Activated CD4-positive, alpha-beta T cell treated with anti-CD3 and anti-CD28 coated beads for 36 hours (primary cell): ENCODE measurements around the gene PDZD11. TPM values are rescaled to one million over a fixed set of nuclear protein-coding genes. Genes with fewer than 3 reads are reported as not detected.
"Not testable (repeated sequence)": the region's sequence is repeated elsewhere in the genome, so short reads cannot be mapped to it uniquely, and the experiment has no call there.

ENCODE experiments used
- ATAC-seq: fragments of 200-7000 bp; cut with Tn5 transposase; one replicate; pipeline ENCODE4 v1.10.0; 2021; ENCODE audit warnings: mild to moderate bottlenecking, moderate library complexity
- CTCF ChIA-PET: fragments of 350-600 bp; sonication (Branson Sonifier 250); formaldehyde crosslinking; loops from one replicate; lab custom pipeline; 2021; ENCODE audit warnings: antibody characterized with exemption; lab: Charles Lee
- POLR2A ChIA-PET: fragments of 350-600 bp; sonication (Branson Sonifier 250); formaldehyde crosslinking; loops from one replicate; lab custom pipeline; 2021; ENCODE audit warnings: antibody characterized with exemption, inconsistent platforms; lab: Charles Lee
- DNase-seq: peaks from one replicate; pipeline ENCODE4 v3.0.0-alpha.2; 2020
- H3K27ac Mint-ChIP-seq: one replicate; pipeline ENCODE4 v1.8.0; 2021; ENCODE audit warnings: mixed read lengths
- H3K27me3 Mint-ChIP-seq: one replicate; pipeline ENCODE4 v1.8.0; 2021; ENCODE audit warnings: mixed read lengths
- H3K36me3 Mint-ChIP-seq: one replicate; pipeline ENCODE4 v1.8.0; 2021; ENCODE audit warnings: low read depth, mixed read lengths
- H3K4me1 Mint-ChIP-seq: one replicate; pipeline ENCODE4 v1.8.0; 2021; ENCODE audit warnings: mixed read lengths
- H3K4me3 Mint-ChIP-seq: one replicate; pipeline ENCODE4 v1.8.0; 2021; ENCODE audit warnings: mild to moderate bottlenecking, moderate library complexity, mixed read lengths
- H3K9me3 Mint-ChIP-seq: one replicate; pipeline ENCODE4 v1.8.0; 2021; ENCODE audit warnings: low read depth, mixed read lengths
- intact Hi-C, 2 experiments: fragments of 100-400 bp; cut with DNase I in 1 of 2; cut with micrococcal nuclease in 1 of 2; formaldehyde crosslinking; loops; one replicate each; pipeline versions ENCODE4 v1.14.2 to v1.15.1; 2022 to 2024; cut with DNase I, micrococcal nuclease
- total RNA-seq, 2 experiments: library from RNA; stranded (reverse); gene quantifications; one replicate each; pipeline ENCODE4 v1.2.3, GENCODE V29; 2021

The PDZD11 gene
- total RNA-seq, 2 experiments from 2014 or later = 23.6 to 28.0 TPM

DNA sequence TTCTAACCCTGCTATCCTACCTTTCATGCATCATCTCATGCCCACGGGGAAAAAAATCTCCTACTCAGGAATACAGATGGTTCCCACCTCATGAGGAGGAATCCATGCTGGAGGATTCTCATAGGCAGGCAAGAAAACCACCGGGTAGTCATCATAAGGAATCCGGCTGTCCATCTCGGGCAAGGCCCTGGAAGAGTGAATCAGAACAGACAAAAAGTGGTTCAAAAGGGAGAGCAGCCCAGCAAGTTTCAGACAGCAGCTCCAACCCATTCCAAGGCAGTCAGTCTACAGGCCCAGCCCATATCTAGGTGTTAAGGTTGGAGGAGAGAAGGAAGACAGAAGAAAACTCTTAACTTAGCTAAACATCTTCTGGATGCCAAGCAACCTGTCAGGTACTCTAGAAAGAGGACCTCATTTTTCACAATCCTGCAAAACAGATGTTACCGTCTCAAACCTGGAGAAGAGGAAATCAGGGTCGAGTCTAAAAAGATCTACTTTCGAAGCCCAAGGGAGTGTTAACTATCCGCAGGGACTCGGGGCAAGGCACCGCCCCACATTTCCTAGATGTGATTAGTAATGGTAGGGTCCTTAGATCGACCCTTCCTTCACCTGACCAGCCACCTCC, 447 bp downstream of the PDZD11 start:
- Mint-ChIP-seq H3K4me1 (peaks cover 18% of the 10 kb centered on the region), H3K4me3 (peak overlapping the region; percentile 88), H3K9me3 (no peaks in the 10 kb centered on the region), H3K36me3 (peaks cover 12% of the 10 kb centered on the region), H3K27ac (peak overlapping the region; percentile 75), H3K27me3 (no peaks in the 10 kb centered on the region)
- ATAC-seq (peak; percentile 5), DNase-seq (no peak)
- intact Hi-C loops = no loop called here
- CTCF ChIA-PET = interaction anchor here (0.7 kb wide), 1 partner anchor 58 kb away, joined by 3 read pairs; no protein-coding TSS in a partner anchor
- POLR2A ChIA-PET = no interaction called here

DNA sequence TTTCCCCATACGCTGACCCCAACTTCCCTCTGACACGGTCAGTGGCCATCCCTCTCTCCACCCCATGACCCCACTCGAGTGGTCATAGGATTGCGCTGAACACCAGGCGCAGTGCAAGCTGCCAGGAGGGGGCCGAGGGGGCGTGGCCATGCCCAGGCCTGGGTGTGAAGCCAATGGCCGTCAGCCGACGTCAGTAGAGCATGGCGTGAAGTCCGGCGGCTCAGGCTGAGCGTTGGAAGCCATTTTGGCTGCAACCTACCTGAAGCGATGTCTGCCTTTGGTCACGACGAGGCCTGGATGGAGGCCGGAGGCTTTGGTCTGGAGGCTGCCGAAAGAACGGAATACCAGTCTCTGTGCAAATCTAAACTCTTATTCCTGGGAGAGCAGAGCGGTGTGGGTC, 7.8 kb downstream of the PDZD11 start, which contains the start of gene RAB41:
Gene RAB41, plus strand, starts transcription at position 222 of the 400 bp plus-strand sequence. Its CDS starts 46 bp downstream, at position 268.
- no peaks in the 10 kb centered on the region for H3K9me3 Mint-ChIP-seq
- peaks cover 7% of the 10 kb centered on the region for H3K36me3 Mint-ChIP-seq
- no peaks in the 10 kb centered on the region for H3K27me3 Mint-ChIP-seq
- no peak within 1 kb of the TSS for H3K4me3 Mint-ChIP-seq
- ATAC-seq = no peak
- POLR2A ChIA-PET = no interaction called here
- CTCF ChIA-PET = no interaction called here
- H3K4me1 Mint-ChIP-seq = no peaks in the 10 kb centered on the region
- H3K27ac Mint-ChIP-seq = no peak within 1 kb of the TSS
- intact Hi-C loops = no loop called here
- no peak for DNase-seq

DNA sequence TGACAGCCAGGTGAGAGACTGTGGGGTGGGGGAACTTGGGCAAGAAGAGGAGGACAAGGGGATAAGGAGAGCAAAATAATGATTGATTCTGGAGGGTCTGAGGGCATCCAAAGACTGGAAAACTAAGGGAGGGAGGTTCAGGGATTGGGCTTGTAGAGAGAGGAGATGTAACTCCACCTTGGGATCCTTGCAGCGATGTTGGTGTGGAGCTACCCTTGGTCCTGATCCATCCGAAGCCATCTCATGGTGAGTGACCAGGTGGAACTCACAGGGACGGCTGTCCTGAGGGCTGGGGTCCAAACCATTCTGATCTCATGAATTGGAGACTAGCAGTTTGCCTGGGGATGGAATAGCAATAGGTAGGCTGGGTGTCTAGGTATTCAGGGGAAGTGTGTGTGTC, 9.2 kb downstream of the PDZD11 start:
- intact Hi-C loops = no loop called here
- Mint-ChIP-seq H3K4me3 (no peak overlapping the region), H3K27me3 (no peaks in the 10 kb centered on the region), H3K9me3 (no peaks in the 10 kb centered on the region), H3K36me3 (peaks cover 2% of the 10 kb centered on the region), H3K4me1 (no peaks in the 10 kb centered on the region), H3K27ac (no peak overlapping the region)
- DNase-seq (no peak), ATAC-seq (no peak)
- POLR2A ChIA-PET = no interaction called here
- CTCF ChIA-PET = interaction anchor here (0.6 kb wide), 1 partner anchor 1824 kb away, joined by 4 read pairs; no protein-coding TSS in a partner anchor

DNA sequence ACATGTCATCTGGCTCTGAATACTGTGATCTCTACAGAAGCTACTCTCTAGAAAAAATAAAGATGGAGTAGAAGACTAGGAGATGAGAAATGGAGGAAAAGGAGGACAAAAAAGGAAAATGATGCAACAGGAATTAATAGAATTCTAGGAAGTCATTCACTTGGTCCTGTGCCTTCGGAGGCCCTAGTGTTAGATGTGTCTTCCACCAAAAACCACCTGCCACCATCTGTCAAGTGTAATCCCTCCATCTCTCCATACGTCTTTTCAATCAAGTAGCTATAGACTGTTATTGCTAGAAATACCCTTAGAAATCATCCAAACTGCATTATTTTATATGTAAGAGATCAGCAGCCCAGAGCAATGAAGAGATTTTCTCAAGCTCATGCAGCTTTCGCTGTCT, 10.6 kb downstream of the PDZD11 start:
- DNase-seq (no peak), ATAC-seq (no peak)
- H3K4me3 Mint-ChIP-seq = no peak overlapping the region
- POLR2A ChIA-PET = no interaction called here
- H3K27ac Mint-ChIP-seq = no peak overlapping the region
- intact Hi-C loops = no loop called here
- H3K27me3 Mint-ChIP-seq = no peaks in the 10 kb centered on the region
- CTCF ChIA-PET = interaction anchor here (1.0 kb wide), 1 partner anchor 9 kb away, joined by 3 read pairs; no protein-coding TSS in a partner anchor
- no peaks in the 10 kb centered on the region for H3K36me3 Mint-ChIP-seq
- H3K9me3 Mint-ChIP-seq = no peaks in the 10 kb centered on the region
- no peaks in the 10 kb centered on the region for H3K4me1 Mint-ChIP-seq

DNA sequence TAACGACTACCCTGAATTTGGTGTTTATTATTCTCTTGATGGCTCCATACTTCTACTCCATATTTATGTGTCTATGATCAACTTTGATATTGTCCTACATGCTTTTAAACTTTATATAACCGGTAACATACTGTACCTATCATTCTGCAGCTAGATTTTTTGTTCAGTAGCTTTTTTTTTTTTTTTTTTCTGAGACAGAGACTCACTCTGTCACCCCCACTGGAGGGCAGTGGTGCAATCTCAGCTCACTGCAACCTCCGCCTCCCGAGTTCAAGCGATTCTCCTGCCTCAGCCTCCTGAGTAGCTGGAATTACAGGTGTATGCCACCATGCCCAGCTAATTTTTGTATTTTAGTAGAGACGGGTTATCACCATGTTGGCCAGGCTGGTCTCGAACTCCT, 15.7 kb downstream of the PDZD11 start:
- ATAC-seq, H3K4me3 Mint-ChIP-seq, H3K4me1 Mint-ChIP-seq, DNase-seq, H3K27ac Mint-ChIP-seq, POLR2A ChIA-PET, H3K27me3 Mint-ChIP-seq, H3K36me3 Mint-ChIP-seq, H3K9me3 Mint-ChIP-seq, intact Hi-C loops: not testable (repeated sequence)
- CTCF ChIA-PET = interaction anchor here (0.6 to 1.4 kb wide), 3 partner anchors 10 to 985 kb away, joined by 3 read pairs; no protein-coding TSS in a partner anchor

DNA sequence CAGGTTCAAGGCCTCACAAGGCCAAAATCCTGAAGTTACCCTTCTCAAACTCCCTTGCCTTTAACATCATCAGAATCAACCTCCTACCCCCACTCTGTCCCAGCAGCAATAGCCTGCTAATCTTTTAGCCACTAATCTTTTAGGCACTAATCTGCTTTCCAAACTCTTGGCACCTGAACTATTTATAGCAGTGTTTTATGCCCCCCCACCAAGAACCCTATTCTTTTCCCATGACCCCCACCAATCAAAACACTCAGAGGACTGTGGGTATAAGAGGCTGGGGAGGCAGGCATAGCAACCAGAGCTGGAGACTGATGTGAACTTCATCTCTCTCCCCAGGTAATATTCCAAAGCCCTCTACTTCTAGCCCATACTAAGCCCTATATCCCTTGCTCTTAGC, 21.7 kb downstream of the PDZD11 start, which contains the start of gene ARR3:
Gene ARR3, plus strand, starts transcription at position 301 of the 400 bp plus-strand sequence. CDS start 1,052 bp downstream, outside the sequence.
- intact Hi-C loops = no loop called here
- Mint-ChIP-seq H3K9me3 (no peaks in the 10 kb centered on the region), H3K4me3 (no peak within 1 kb of the TSS), H3K27me3 (no peaks in the 10 kb centered on the region), H3K4me1 (no peaks in the 10 kb centered on the region), H3K36me3 (no peaks in the 10 kb centered on the region), H3K27ac (no peak within 1 kb of the TSS)
- ChIA-PET CTCF (interaction anchor here (0.7 kb wide), 1 partner anchor 314 kb away, joined by 3 read pairs; no protein-coding TSS in a partner anchor), POLR2A (no interaction called here)
- DNase-seq (no peak), ATAC-seq (no peak)

DNA sequence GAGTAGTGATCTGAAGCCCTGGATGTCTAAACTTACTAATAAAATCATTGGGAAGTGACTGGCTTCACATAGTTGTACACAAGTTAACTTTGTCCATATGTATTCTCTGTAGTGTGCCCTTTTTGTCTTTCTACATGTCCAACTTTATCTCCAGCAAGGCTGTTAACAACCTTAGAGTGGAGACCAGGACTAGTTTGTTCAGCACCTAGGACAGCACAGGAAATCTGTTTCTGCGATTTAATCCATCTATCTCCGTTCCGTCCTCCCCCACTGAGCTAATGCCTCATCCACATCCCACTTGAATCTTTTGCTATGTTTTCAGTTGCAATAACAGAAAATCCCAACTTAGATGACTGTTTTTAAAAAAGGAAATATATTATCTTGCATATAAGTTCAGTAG, 24.9 kb downstream of the PDZD11 start:
- ChIA-PET CTCF (no interaction called here), POLR2A (no interaction called here)
- Mint-ChIP-seq H3K9me3 (no peaks in the 10 kb centered on the region), H3K4me3 (no peak overlapping the region), H3K4me1 (no peaks in the 10 kb centered on the region), H3K36me3 (no peaks in the 10 kb centered on the region), H3K27me3 (no peaks in the 10 kb centered on the region), H3K27ac (no peak overlapping the region)
- DNase-seq (no peak), ATAC-seq (no peak)
- intact Hi-C loops = no loop called here

DNA sequence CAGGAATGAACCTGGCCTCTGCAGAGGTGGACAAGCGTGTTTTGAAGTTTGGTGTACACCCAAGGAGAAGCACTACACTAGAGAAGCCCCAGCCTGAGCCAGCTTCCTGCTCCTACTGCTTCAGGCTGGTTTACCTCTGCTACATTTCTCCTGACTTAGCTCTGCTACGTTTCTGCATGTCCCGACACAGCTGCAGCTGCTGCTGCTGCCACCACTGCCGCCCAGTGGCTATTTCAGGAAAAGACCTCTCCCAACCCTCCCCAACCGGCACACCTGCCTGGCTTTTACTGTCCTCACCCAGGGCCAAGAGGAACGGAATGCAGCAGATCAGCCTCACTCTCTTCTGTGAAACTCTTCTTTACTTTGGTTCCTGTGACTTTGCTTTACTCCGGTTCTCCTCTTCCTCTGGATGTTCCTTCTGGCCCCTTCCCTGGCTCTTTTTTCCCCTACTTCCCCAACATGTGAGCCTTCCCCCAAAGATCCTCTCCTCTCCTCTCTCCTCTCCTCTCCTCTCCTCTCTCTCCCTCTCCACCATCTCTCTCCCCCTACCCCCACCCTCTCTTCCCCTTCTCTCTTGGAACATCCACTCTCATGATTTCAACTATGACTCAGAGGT, 26.7 kb downstream of the PDZD11 start:
- DNase-seq = peak; percentile 71

DNA sequence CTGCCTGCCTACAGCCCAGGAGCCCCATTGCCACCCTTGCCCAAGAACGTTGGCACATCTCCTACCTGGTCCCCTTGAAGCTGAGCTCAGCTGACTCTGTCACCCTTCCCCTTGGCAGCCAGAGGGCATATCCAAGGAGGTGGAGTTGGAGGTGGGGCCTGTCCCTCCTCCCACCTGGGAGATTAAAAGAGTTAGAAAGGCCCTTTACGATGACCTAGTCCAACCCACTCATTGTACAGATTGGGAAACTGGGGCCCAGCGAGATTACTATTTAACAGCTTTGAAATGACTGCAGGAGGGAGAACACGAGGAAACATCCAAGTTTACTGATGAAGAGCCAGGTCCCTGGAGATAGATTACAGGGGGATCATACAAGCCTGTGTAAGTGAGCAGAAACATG, 29.6 kb downstream of the PDZD11 start, which contains the start of gene P2RY4:
Gene P2RY4, minus strand, starts transcription at position 101 of the 400 bp plus-strand sequence. CDS start 580 bp downstream, outside the sequence.
- no peak for ATAC-seq
- H3K4me1 Mint-ChIP-seq = no peaks in the 10 kb centered on the region
- ChIA-PET CTCF (interaction anchor here (1.1 kb wide), 1 partner anchor 14 kb away, joined by 3 read pairs; no protein-coding TSS in a partner anchor), POLR2A (no interaction called here)
- intact Hi-C loops = no loop called here
- H3K27me3 Mint-ChIP-seq = no peaks in the 10 kb centered on the region
- no peaks in the 10 kb centered on the region for H3K9me3 Mint-ChIP-seq
- no peak within 1 kb of the TSS for H3K4me3 Mint-ChIP-seq
- no peak for DNase-seq
- no peaks in the 10 kb centered on the region for H3K36me3 Mint-ChIP-seq
- H3K27ac Mint-ChIP-seq = no peak within 1 kb of the TSS

More for the DNA sequence above, 26.7 kb downstream of the PDZD11 start:
- intact Hi-C loops = loop anchor here (1.0 to 2.0 kb wide), 2 partner anchors 66 kb away; no protein-coding TSS in a partner anchor
- H3K9me3 Mint-ChIP-seq = no peaks in the 10 kb centered on the region
- no peaks in the 10 kb centered on the region for H3K27me3 Mint-ChIP-seq
- no peaks in the 10 kb centered on the region for H3K36me3 Mint-ChIP-seq
- H3K27ac Mint-ChIP-seq = no peak overlapping the region
- peak; percentile 83 for ATAC-seq
- no peak overlapping the region for H3K4me3 Mint-ChIP-seq
- H3K4me1 Mint-ChIP-seq = no peaks in the 10 kb centered on the region
- CTCF ChIA-PET = interaction anchor here (0.6 to 1.6 kb wide), 6 partner anchors 10 to 115 kb away, joined by 3 to 7 read pairs (median 4); no protein-coding TSS in a partner anchor
- POLR2A ChIA-PET = no interaction called here

DNA sequence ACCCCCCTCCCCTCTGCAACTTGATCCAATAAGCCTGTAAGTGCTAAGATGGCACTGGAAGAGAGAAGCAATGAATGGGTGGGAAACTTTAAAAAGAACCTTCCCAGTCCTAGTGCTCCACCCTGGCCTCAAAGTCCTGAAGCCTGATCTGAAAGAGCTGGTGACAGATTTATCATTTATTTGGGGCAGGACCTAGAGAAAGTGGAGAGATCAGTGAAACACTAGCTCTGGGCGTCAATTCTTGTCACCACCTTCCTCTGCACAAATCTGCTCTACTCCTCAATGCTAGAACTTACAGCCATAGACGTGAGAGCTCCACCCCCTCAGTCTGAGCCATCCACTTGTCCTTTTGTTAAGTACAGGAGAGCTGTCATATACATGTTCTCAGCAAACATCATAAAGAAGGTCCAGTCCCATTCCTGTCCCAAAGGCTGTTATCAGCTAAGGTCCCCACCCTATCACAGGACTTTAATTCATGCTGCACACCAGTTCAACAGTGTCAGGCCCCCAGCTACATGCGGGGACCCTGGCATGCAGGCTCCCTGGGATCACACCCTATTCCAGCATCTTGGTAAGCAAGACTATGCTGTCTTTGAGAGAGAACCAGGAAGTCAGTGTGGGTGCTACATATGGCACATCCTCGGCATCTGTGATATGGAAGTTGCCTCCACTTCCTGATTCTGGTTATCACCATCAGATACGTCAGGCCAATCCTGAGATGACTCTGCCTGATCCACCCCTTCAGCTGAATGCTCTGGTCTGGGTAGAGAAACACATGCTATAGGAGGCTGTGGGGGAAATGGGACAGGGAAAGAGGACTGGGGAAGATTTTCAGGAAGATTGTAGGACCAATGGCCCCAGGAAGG, 32.1 kb downstream of the PDZD11 start:
- intact Hi-C loops = no loop called here
- no peak for DNase-seq
- peaks cover 2% of the 10 kb centered on the region for H3K36me3 Mint-ChIP-seq

DNA sequence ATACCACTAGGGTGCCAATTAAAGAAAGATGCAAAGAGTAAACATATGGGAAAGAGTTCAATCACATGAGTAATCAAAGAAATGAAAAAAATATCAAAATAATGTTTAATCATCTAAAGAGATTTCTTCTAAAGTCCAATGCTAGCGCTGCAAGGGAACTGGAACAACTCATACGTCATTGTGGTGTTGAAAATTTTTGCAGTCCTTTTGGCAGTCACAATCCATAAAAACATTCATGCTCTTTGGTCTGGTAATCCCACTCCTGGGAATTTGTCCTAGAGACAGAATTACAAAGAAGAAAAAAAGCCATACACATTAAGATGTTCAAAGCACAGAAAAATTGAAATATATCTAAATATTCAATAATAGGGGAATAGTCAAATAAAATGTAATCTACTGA, 34.3 kb downstream of the PDZD11 start:
- no peaks in the 10 kb centered on the region for H3K27me3 Mint-ChIP-seq
- H3K9me3 Mint-ChIP-seq = no peaks in the 10 kb centered on the region
- H3K4me1 Mint-ChIP-seq = peaks cover 25% of the 10 kb centered on the region
- H3K36me3 Mint-ChIP-seq = peaks cover 2% of the 10 kb centered on the region
- ATAC-seq = no peak
- CTCF ChIA-PET = no interaction called here
- H3K27ac Mint-ChIP-seq = no peak overlapping the region
- POLR2A ChIA-PET = no interaction called here
- DNase-seq = no peak
- intact Hi-C loops = no loop called here
- no peak overlapping the region for H3K4me3 Mint-ChIP-seq

More for the DNA sequence above, 32.1 kb downstream of the PDZD11 start:
- no peaks in the 10 kb centered on the region for H3K27me3 Mint-ChIP-seq
- H3K9me3 Mint-ChIP-seq = no peaks in the 10 kb centered on the region
- peaks cover 24% of the 10 kb centered on the region for H3K4me1 Mint-ChIP-seq
- ATAC-seq = no peak
- POLR2A ChIA-PET = no interaction called here
- no peak overlapping the region for H3K27ac Mint-ChIP-seq
- CTCF ChIA-PET = no interaction called here
- no peak overlapping the region for H3K4me3 Mint-ChIP-seq
